ENCODE data around the gene RNMT.
"Not testable (repeated sequence)": the region's sequence is repeated elsewhere in the genome, so short reads cannot be mapped to it uniquely, and the experiment has no call there.

GRCh38 chr18:13677350-13677749, 49.1 kb upstream of the RNMT start:
- TF ChIP-seq, protein P1, sequence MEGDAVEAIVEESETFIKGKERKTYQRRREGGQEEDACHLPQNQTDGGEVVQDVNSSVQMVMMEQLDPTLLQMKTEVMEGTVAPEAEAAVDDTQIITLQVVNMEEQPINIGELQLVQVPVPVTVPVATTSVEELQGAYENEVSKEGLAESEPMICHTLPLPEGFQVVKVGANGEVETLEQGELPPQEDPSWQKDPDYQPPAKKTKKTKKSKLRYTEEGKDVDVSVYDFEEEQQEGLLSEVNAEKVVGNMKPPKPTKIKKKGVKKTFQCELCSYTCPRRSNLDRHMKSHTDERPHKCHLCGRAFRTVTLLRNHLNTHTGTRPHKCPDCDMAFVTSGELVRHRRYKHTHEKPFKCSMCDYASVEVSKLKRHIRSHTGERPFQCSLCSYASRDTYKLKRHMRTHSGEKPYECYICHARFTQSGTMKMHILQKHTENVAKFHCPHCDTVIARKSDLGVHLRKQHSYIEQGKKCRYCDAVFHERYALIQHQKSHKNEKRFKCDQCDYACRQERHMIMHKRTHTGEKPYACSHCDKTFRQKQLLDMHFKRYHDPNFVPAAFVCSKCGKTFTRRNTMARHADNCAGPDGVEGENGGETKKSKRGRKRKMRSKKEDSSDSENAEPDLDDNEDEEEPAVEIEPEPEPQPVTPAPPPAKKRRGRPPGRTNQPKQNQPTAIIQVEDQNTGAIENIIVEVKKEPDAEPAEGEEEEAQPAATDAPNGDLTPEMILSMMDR (conservative IDR thresholded peaks at IDR 0.05; ENCODE audit: low read depth, low read length): not testable (repeated sequence)
- not testable (repeated sequence) for TF ChIP-seq POLR2A (IDR thresholded peaks at IDR 0.05; ENCODE audit: low read depth, low read length); FOS (IDR thresholded peaks at IDR 0.05; ENCODE audit: low read depth, low read length); RAD21 (IDR thresholded peaks at IDR 0.05; ENCODE audit: low read length); NFE2L2 (IDR thresholded peaks at IDR 0.05; ENCODE audit: low read depth, low read length); MXI1 (IDR thresholded peaks at IDR 0.05; ENCODE audit: borderline replicate concordance, low read depth, low read length); RFX5 (IDR thresholded peaks at IDR 0.05; ENCODE audit: low read depth, low read length); USF2 (IDR thresholded peaks at IDR 0.05; ENCODE audit: low read depth, low read length); MAFK (IDR thresholded peaks at IDR 0.05; ENCODE audit: low read depth, low read length); CHD1 (IDR thresholded peaks at IDR 0.05; ENCODE audit: low read depth, low read length); MAZ (IDR thresholded peaks at IDR 0.05; ENCODE audit: borderline replicate concordance, low read depth, low read length); CEBPB (IDR thresholded peaks at IDR 0.05; ENCODE audit: low read depth, low read length)
- TF ChIP-seq, protein P2, sequence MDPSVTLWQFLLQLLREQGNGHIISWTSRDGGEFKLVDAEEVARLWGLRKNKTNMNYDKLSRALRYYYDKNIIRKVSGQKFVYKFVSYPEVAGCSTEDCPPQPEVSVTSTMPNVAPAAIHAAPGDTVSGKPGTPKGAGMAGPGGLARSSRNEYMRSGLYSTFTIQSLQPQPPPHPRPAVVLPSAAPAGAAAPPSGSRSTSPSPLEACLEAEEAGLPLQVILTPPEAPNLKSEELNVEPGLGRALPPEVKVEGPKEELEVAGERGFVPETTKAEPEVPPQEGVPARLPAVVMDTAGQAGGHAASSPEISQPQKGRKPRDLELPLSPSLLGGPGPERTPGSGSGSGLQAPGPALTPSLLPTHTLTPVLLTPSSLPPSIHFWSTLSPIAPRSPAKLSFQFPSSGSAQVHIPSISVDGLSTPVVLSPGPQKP (IDR thresholded peaks at IDR 0.05; ENCODE audit: borderline replicate concordance, low read depth, low read length): not testable (repeated sequence)
